GM04504 (cell line): Measurements from ENCODE around the gene XDH.

Experiments used
- DNase-seq: peaks from one replicate; pipeline ENCODE4 v3.0.0-alpha.2; 2012; ENCODE audit warnings: low read depth

XDH gene

DNA sequence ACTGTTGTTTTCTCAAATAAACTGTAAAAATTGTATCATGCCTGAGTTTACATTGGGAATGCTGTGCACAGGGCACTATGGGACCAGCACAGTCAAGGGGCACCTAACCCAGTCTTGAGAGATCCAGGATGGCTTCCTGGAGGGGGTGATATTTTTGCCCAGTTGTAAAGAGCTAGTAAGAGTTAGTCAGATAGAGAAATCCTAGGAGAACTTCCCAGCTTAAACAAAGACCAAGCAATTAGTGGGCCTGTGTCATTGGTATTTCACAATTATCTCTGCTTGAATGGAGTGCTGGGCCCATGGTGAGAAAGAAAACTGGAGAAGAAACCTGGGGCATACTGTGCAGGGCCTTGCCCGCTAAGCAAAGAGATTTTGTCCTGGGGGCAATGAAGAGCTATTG, 12.2 kb downstream of the XDH start:
- DNase-seq, result no peak

DNA sequence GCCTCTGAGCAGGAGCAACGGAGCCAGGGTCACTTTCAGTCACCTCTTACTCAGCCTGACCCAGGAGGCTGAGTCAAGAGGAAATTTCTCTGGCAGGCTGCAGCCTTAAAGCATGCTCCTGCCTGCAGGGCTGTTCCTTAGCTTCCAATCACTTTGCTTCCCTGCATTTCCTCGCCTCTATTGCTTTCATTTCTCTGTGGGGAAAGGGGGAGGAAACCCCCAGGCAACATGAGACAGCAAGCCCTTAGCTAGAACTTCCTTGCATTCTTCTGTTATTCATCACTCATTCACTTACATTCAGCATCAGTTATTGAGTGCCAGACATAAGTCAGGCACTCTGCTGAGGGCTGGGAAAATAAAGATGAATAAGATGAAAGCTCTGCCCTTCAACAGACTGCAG, 13.0 kb downstream of the XDH start:
- peak; percentile 95 for DNase-seq

DNA sequence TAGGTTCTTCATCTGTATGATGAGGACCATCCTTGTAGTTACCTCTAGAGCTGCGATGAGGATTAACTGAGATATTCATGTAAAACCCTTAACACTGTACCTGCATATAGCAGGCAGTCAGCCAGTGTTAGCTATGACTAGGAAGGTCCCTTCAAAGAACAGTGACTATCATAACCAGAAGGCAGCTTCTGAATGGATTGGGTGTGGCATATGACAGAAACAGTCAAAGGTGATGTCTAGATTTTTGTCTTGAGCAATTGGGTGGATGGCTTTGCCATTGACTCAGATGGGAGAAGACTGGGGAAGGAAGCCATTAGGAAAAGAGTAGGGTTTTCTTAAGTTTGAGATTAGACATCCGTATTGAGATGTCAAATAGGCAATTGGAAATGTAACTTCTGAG, 15.7 kb downstream of the XDH start:
- no peak for DNase-seq

DNA sequence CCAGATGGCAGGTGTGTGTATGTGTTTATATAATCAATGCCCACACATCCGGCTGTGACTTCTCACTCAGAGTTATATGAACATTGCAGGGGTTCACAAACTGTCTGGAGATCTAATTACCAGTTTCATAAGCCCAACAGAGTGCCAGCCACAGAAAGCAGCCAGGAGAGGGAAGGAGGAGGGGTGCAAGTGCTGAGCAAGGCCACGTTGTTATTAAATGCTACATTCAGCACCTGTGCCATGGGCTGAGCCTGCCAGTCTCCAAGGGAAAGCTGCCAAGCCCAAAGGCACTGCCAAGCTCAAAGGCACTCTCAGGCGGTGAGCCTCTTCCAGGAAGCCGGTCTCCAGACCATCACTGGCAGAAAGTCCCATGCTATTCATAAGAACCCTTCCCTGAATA, 17.4 kb downstream of the XDH start:
- DNase-seq, result no peak

DNA sequence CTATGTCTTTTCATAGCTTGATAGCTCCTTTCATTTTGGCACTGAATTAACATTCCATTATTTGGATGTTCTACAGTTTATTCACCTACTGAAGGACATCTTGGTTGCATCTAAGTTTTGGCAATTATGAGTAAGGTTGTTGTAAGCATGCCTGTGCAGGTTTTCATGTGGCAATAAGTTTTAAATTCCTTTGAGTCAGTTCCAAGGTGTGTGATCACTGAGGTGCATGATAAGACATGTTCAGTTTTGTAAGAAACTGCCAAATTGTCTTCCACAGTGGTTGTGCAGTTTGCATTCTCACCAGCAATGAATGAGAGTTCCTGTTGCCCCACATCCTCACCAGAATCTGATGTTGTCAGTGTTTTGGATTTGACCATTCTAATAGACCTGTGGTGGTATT, 24.2 kb downstream of the XDH start:
- no peak for DNase-seq

DNA sequence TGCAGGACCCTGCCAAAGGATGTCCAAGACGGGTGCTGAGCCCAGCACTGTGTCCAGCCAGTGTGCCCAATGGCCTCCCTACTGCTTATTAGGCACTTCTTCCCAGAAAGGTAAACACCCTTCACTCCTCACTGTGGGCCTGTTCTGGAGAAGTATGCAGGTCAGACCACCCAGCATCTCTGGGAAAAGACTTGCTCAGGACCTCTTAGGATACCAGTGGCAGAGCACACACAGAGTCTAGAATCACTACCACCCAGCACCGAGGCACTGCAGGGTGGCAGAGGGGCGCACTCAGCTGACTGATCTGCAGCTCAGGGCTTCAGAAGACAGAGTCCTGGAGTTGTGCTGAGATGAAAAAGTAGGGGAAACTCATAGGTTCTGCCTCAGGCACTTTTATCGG, 25.8 kb downstream of the XDH start:
- no peak for DNase-seq

DNA sequence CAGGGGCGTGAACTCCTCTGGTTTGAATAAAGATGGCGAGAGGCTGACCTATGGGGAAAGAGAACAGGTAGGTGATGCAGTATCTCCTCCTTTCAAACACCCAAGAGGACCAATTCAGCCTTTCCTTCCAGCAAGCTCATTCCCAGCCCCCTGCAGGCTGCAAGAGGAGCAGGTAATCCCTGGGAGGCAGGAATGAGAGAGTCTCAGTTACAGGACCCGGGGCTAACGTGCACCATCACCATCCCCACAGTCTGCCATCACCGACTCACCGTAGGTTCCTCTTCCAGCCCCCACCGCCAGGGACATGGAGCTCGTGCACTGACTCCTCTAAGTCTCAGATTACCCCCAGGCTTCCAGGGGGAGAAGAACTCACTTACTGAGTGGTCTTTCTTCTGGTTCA, 26.7 kb downstream of the XDH start:
- DNase-seq, result no peak

DNA sequence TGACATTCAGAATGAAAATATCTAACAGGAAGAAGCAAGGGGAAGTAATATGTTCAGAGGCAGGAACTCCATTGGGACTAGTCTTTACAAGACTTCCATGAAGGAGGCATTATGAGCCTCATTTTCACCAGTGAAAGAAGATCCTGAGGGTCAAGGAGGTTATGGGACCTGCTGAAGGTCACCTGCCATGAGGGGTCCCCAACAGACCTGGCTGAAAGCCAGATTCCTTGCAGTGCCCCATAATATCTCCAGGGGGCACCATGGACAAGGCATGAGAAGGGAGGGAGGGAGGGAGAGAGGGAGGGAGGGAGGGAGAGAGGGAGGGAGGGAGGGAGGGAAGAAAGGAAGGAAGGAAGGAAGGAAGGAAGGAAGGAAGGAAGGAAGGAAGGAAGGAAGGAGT, 27.9 kb downstream of the XDH start:
- DNase-seq, result no peak

DNA sequence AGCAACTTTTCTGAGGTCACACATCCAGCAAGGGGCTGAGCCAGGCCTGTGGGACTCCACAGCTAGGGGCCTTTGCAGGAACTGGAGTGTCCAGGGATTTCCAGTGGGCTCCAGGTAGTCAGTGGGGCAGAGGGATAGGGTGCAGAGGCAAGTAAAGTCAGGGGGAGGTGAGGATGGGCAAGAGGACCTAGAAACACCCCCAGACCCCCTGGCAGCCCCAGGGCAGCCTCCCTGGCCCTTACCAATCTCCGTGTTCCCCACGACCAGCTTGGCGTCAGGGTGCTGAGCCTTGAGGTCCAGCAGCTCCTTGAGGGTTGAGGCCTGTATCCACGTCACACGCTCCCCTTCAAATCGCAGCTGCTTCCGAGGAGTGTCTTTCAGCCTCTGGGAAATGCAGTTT, 28.4 kb downstream of the XDH start:
- DNase-seq, result no peak

DNA sequence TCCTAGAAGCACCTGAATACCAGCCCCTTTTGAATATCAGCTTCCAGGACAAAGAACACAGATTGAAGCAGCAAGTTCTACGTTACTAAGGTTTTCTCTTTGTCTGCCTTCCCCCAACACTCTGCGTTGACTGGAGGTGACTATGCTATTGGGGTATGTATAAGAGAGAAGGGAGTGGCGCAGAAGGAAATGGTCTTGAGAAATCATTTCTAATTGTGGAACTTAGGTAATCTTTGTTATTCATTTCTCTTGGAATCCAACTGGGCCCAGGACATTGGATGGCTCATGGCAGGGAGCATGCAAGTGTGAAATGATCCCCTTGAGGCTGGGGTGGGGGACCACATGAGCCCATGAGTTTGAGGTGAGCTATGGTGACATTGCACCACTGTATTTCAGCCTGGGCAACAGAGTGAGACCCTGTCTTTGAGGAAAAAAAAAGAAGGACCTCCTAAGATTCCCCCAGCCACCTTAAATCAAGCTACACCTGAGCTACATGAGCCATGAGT, 29.7 kb downstream of the XDH start:
- peak; percentile 82 for DNase-seq

DNA sequence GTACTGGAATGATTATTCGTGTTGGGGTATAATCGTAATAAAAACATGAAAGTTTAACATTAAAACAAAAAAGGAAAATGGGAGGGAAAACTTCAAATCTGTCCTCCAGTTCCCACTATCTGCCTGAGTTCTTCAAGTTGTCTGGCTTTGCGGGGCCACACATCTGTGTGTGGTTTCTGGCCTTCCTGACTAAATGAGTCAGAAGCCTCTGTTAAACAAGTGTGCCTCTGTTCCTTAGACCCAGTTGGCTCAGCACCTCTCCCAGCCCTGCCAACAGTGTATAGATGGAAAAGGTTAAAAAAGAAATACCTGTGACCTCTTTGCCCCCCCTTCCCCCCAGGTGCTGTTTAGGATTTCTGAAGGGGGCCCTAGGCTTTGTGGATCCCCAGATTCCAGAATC, 30.2 kb downstream of the XDH start:
- DNase-seq, result peak; percentile 81

DNA sequence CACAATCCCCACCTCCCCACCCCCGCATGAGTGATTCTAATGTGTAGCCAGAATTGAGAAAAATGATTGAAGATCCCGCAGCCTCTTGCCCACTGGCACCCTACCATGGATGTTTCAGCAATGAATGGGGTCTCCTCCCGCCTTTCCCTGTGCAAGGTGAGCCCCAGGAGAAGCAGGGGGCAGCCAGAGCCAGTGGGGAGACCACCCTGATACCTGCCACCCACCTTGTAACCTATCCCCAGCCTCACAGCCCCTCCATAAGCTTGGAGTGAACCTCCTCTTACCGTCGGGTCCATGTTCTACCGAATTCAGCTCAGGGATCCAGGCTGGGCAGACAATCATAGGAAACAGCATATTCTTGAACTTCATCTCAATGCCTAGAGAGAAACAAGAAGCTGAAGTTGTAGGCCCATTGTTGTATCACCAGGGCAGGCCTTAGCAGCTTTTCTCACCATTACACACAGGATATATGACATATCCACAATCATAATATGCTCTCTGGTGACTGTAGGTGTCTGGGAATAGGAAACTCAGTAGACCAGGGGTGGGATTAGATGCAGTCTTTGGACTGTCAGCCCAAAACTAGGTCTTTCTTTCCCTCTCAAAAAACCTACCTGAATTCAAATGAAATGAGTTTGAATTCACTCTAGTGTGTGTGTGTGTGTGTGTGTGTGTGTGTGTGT, 30.9 kb downstream of the XDH start:
- no peak for DNase-seq

DNA sequence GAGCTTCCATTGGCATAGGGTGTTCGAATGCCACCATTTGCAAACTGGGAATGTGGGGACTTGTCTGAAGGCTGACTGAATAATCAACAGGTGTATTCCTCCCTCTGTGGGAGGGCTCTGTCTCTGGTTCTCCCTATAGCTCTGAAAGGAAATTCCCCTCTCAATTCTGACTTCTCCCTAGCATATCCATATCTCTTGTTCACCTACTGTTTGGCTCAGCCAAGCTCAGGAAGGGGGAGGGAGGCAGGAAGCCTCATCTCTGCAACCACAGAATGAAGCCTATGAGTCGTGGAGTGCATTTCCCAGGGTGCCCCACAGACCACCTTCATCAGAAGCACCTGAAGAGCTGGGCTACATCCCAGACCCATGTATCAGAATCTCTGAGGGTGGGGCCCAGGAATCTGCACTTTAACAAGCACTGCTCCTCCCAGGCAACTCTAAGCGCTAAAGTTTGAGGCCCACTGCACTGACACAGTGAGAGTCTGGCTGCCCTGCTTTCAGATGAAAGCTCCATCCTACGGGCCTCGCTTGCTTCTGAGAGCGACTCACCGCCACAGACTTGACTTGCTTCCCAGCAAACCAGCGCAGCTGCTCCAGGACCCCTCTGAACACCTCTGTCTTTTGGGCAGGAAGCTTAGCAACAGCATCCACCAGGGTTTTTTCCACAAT, 32.0 kb downstream of the XDH start:
- no peak for DNase-seq

DNA sequence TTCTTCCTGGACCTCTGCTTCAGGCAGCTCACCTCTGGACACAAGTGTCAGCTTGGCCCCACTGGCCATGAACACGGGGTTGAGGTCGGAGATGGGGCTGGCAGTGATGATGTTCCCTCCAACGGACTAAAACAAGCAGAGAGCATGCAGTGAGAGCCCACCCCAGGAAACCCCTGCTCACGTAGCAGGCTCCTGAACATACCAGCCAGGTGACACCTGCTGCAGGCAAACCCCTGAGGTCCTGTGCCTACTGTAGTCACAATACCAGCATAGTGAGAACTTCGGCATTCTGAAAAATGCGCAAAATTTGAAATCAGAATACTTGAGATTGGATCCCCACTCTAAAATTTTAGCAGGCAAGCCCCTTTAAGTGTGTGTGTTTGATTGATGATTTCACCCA, 32.9 kb downstream of the XDH start:
- DNase-seq, result no peak

DNA sequence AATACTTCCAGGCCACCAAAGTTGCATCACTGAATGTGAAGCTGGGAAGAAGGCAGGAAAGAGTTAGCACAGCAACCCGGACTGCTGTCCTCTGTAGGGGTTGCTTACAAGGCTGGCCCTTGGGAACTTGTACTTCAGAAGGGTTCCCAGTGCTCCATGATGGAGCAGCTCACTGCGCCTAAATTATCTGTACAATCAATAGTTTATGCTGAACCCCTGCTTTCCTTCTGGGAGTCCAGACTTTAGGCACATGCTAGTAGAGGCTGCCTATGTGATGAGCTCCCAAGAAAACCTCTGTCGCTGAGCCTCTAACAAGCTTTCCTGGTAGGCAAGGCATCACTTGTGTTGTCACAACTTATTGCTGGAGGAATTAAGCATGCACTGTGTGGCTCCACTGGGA, 34.3 kb downstream of the XDH start:
- no peak for DNase-seq

DNA sequence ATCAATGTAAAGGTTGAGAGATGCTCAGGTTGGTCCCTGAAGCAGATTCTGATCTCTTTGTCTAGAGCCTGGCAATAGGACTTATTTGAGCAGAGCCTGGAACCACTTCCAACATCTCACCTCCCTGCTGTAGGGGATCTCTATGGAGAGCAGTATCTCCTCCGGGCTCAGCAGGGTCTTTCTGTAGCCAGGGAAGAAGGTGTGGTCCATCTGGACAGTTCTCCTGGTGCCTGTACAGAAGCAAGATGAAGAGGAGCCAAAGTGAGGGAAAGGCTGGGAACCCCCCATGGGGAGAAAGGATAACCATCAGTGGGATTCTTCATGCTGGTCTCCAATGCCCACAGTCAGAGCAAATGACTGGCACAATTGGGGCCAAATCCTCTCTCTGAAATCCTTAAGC, 34.8 kb downstream of the XDH start:
- DNase-seq, result no peak

DNA sequence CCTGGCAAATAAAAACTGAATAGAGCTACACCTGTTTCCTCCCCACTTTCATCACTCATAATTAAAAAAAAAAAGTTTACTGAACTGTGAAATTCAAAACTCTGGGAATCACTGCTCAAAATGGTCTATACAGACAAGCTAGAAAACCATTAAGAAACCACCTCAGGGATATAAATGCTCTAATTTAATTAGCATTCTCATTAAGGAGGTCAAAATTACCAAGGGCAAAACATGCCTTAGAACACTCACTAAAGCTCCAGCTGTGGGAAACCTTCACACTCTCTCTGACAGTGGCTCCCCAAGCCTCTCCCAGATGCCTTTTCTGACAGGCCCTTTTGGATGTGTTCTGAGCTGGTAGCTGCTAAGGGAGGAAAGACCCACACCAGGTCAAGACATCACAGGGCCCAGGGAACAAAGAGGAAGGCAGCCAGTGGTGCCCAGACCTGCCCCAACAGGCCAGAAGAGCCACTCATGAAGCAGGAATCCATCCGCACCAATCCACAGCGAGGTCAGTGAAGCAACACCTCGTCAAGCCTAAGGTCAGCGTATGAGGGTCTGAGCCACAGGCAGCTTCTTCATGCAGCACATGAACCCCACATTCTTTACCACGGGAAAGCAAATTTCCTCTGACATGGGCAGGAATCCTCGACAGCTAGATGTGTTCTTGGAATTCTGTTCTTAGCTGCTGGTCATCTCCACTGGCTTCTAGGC, 35.6 kb downstream of the XDH start:
- no peak for DNase-seq

DNA sequence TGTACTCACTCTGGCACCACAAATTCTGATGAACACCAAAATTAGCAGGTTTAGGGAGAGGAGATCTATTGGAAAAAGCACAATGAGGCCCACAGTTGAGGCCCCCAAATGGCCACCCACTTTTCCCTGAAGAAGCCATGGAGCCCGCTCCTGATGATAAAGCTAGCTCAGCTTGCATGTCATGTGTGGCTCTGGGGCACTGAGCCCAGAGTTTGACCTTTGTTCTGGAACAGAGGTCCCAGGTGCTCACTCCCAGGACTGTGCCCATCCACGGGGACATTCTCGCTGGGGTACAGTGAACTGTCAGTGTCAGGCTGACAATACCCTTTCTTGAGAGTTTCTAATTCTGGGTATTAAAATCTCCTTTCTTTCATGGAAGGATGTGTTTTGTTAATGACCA, 36.2 kb downstream of the XDH start:
- DNase-seq, result no peak

DNA sequence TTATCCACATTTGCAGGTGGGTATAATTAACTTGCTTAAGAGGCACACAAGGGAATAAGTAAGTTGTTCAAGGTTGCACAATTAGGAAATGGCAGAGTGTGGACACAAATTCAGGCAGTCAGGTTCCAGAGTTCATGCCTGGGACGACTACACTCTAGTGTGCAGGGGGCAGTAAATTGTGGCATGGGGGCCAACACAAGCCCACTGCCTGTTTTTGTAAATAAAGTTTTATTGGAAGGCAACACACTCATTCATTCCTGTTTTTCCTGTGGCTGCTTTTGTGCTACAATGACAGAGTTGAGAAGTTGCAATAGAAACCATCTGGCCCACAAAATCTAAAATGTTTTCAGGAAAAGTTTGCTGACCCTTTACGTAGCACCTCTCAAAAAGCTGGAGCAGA, 41.4 kb downstream of the XDH start:
- no peak for DNase-seq

DNA sequence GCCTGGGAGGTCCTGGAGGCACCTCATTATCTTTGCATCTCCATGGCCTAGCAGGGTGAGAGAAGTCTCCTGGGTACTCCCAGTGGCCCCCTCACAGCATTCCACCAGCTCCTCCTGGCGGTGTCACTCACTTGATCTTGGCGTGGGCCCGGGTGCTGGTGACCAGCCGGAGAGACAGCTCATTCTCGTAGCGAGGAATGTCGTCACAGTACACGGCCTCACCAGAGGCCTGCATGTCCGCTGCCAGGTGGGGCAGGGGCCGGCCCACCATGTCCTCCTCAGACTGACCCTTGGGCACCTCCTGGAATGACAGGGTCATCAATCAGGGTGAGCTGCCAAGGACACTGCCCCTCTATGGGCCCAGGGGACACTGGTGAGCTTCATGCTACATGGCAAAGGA, 42.4 kb downstream of the XDH start:
- DNase-seq, result no peak

DNA sequence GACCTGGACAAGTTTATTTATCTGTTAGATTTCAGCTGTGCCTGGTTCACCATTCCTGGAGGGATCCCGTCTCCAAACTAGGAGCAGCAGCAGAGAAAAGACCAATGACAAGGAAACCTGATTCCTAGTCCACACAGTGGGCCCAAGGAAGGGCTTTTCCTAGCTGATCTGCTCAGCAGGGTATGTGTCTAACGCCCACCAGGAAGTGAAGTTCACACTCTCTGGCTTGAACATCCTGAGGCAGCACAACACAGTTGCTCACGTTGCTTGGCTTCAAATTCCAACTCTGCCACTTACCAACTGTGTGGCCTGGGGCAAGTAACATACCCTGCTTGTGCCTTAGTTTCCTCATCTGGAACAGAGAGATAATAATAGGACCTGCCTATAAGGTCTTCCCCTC, 42.9 kb downstream of the XDH start:
- DNase-seq, result no peak

DNA sequence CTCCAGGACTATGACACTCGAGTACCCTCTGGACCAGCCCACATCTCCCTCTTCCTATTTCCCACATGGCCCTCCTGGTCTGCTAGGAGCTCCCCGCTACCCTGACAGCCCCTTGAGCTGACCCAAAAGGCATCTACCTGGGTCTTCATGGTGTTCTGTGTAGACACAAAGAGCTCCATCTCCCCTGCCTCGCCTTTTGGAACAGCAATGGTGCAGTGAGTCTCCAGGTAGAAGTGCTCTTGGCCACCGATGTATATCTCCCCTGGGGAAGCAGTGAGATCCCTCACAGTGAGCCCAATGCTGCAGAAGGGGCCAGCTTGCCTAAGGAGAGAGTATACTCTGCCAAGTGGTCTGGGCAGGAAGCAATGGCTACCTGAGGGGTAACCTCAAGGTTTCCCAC, 47.8 kb downstream of the XDH start:
- DNase-seq, result no peak

DNA sequence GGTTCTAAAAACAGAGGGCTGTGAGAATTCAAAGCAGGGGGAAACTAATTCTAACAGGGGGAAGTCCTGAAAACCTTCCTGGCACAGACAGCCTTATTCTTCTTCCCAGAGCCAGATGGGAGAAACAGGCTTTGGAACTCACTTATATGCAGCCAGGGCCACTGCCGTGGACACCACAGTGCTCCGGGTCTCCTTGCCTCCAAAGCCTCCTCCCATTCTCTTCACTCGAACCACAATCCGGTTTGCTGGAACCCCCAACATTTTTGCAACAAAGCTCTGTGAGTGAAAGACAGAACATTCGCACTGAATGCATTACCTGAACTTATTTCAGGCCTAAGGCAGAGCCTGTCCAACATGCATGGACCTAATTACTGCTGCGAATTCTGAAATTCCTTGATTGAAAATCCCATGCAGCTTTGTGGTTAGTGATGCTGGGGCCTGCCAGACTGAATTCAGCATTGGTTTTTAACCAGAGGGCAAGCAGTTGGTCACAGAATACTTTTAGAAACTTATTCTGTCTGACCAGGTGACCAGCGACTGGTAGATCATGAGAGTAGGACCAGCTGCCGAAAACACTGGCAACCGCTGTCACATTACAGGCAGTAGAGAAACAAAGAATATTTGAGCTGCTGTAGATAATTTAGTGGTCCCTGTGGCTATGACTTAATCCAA, 48.6 kb downstream of the XDH start:
- DNase-seq, result no peak
